Measurements from ENCODE around the gene RTN4RL1. TPM values are rescaled to one million over a fixed set of nuclear protein-coding genes. Genes with fewer than 3 reads are reported as not detected.
A peak's percentile ranks its signal among the peaks of the same experiment; 100 is the strongest.

The RTN4RL1 gene
- total and polyA plus RNA-seq, 9 of the 15 experiments (the other 6 are each of a cell fraction or from before 2014, with no cell fraction given), result 0.04 to 0.06 (median 0.04) TPM; not detected in 5

DNA sequence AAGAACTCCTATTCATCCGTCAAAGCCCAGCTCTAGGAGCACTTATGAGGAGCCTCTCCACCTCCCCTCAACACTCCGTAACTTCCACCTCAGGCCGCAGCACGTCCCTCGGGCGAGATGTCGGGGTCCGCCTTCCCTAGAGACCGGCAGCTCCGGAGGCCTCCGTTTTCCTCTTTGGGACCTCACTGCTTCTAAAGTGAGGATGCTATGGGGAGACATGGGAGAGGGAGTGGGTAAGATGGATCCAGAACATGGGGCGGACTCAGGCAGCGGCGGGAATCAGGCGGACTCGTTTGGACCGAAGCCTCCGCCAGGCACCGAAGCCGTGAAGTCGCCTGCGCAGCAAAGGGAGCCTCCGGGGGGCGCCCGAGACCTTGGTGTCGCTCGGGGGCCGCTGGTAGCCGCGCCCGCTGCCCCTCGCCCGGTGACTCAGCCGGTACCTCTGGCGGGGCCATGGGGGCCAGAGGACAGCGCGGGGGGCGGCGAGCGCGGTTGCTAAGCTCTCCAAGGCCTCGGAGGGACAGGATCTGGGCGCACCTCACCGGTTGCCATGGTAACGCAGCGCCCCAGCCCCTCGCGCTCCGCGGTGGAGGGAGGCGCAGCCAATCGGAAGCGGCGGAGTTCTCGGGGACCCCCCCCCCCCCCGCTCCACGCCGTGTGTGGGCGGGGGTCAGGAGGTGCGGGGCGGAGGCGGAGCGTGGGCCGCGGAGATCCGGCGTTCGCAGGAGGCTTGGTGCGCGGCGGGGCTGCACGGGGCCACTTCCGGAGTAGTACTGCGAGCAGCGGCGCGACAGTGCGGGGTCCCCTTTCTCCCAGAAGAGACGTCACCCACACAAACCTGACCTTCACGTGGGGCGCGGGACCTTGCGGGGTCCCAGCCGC lies 28.5 kb upstream of the RTN4RL1 start (continued):
- TF ChIP-seq, protein P1, sequence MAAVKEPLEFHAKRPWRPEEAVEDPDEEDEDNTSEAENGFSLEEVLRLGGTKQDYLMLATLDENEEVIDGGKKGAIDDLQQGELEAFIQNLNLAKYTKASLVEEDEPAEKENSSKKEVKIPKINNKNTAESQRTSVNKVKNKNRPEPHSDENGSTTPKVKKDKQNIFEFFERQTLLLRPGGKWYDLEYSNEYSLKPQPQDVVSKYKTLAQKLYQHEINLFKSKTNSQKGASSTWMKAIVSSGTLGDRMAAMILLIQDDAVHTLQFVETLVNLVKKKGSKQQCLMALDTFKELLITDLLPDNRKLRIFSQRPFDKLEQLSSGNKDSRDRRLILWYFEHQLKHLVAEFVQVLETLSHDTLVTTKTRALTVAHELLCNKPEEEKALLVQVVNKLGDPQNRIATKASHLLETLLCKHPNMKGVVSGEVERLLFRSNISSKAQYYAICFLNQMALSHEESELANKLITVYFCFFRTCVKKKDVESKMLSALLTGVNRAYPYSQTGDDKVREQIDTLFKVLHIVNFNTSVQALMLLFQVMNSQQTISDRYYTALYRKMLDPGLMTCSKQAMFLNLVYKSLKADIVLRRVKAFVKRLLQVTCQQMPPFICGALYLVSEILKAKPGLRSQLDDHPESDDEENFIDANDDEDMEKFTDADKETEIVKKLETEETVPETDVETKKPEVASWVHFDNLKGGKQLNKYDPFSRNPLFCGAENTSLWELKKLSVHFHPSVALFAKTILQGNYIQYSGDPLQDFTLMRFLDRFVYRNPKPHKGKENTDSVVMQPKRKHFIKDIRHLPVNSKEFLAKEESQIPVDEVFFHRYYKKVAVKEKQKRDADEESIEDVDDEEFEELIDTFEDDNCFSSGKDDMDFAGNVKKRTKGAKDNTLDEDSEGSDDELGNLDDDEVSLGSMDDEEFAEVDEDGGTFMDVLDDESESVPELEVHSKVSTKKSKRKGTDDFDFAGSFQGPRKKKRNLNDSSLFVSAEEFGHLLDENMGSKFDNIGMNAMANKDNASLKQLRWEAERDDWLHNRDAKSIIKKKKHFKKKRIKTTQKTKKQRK (IDR thresholded peaks at IDR 0.05; ENCODE audit: borderline replicate concordance, low read depth, low read length), result no peak
- TF ChIP-seq, protein P2, sequence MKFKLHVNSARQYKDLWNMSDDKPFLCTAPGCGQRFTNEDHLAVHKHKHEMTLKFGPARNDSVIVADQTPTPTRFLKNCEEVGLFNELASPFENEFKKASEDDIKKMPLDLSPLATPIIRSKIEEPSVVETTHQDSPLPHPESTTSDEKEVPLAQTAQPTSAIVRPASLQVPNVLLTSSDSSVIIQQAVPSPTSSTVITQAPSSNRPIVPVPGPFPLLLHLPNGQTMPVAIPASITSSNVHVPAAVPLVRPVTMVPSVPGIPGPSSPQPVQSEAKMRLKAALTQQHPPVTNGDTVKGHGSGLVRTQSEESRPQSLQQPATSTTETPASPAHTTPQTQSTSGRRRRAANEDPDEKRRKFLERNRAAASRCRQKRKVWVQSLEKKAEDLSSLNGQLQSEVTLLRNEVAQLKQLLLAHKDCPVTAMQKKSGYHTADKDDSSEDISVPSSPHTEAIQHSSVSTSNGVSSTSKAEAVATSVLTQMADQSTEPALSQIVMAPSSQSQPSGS (CRISPR knock-in tag; IDR thresholded peaks at IDR 0.05), result no peak
- TF ChIP-seq POLR3A (IDR thresholded peaks at IDR 0.05; ENCODE audit: borderline replicate concordance, extremely low read depth, insufficient read depth, insufficient read length), result no peak
- TF ChIP-seq MYC (IDR thresholded peaks at IDR 0.05; ENCODE audit: low read depth, low read length), result no peak
- TF ChIP-seq MYC (CRISPR knock-in tag; IDR thresholded peaks at IDR 0.05; ENCODE audit: borderline replicate concordance, low read depth), result no peak
- TF ChIP-seq RBBP5 (IDR thresholded peaks at IDR 0.05; ENCODE audit: borderline replicate concordance, insufficient read depth, low read length, poor library complexity, severe bottlenecking), result no peak
- no peak for TF ChIP-seq ZNF133 (CRISPR knock-in tag; IDR thresholded peaks at IDR 0.05)
- TF ChIP-seq ZNF507 (tag; conservative IDR thresholded peaks at IDR 0.05), result no peak
- no peak for TF ChIP-seq FOXA3 (CRISPR knock-in tag; conservative IDR thresholded peaks at IDR 0.05 in 1 of 2, IDR thresholded peaks at IDR 0.05 in 1 of 2)
- no peak for TF ChIP-seq ZNF707 (CRISPR knock-in tag; conservative IDR thresholded peaks at IDR 0.05)
- TF ChIP-seq, protein P3, sequence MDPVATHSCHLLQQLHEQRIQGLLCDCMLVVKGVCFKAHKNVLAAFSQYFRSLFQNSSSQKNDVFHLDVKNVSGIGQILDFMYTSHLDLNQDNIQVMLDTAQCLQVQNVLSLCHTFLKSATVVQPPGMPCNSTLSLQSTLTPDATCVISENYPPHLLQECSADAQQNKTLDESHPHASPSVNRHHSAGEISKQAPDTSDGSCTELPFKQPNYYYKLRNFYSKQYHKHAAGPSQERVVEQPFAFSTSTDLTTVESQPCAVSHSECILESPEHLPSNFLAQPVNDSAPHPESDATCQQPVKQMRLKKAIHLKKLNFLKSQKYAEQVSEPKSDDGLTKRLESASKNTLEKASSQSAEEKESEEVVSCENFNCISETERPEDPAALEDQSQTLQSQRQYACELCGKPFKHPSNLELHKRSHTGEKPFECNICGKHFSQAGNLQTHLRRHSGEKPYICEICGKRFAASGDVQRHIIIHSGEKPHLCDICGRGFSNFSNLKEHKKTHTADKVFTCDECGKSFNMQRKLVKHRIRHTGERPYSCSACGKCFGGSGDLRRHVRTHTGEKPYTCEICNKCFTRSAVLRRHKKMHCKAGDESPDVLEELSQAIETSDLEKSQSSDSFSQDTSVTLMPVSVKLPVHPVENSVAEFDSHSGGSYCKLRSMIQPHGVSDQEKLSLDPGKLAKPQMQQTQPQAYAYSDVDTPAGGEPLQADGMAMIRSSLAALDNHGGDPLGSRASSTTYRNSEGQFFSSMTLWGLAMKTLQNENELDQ (CRISPR knock-in tag; IDR thresholded peaks at IDR 0.05; ENCODE audit: borderline replicate concordance), result no peak
- no peak for TF ChIP-seq SUPT5H (IDR thresholded peaks at IDR 0.05)
- TF ChIP-seq FOXA1 (IDR thresholded peaks at IDR 0.05; ENCODE audit: borderline replicate concordance), result no peak
- TF ChIP-seq HNRNPL (IDR thresholded peaks at IDR 0.05; ENCODE audit: low read depth, low read length), result 0 out of 2 replicates have a peak, but pooled peaks have one; percentile 54
- no peak for TF ChIP-seq POLR2AphosphoS5 (IDR thresholded peaks at IDR 0.05; ENCODE audit: control insufficient read depth, insufficient read depth, low read depth, low read length)
- no peak for TF ChIP-seq JUNB (CRISPR knock-in tag; conservative IDR thresholded peaks at IDR 0.05)
- TF ChIP-seq MXI1 (IDR thresholded peaks at IDR 0.05; ENCODE audit: low read depth, low read length), result no peak
- TF ChIP-seq E2F3 (CRISPR knock-in tag; IDR thresholded peaks at IDR 0.05), result no peak
- no peak for TF ChIP-seq RBM14 (IDR thresholded peaks at IDR 0.05; ENCODE audit: borderline replicate concordance, insufficient read depth, low read depth, low read length)
- TF ChIP-seq HEY1 (CRISPR knock-in tag; IDR thresholded peaks at IDR 0.05; ENCODE audit: borderline replicate concordance), result no peak
